AG08396 (cell line): ENCODE data around the gene MARCHF9.
A peak's percentile ranks its signal among the peaks of the same experiment; 100 is the strongest.

ENCODE experiments used
- DNase-seq: peaks from one replicate; pipeline ENCODE4 v3.0.0; 2012; ENCODE audit warnings: low spot score, mixed read lengths

Gene MARCHF9

GRCh38 chr12:57724003-57724935 is 30.6 kb upstream of the MARCHF9 start:
- DNase-seq = no peak

GRCh38 chr12:57724936-57725740 is 29.8 kb upstream of the MARCHF9 start:
- no peak for DNase-seq

DNA sequence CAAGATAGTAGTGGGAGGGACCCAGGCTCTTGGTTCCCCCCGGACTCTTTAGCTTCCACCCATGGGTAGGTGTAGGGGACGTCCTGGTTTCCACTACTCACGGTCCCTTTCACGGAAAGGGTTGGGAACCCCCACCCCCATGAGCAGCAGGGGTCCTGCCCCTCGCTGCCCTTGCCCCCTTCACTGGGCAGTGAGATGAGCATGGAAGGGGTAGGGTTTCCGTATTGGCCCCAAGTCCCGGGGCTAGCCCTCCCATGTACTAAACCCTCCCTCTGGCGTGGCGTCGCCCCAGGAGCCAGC is 29.1 kb upstream of the MARCHF9 start:
- DNase-seq = no peak

DNA sequence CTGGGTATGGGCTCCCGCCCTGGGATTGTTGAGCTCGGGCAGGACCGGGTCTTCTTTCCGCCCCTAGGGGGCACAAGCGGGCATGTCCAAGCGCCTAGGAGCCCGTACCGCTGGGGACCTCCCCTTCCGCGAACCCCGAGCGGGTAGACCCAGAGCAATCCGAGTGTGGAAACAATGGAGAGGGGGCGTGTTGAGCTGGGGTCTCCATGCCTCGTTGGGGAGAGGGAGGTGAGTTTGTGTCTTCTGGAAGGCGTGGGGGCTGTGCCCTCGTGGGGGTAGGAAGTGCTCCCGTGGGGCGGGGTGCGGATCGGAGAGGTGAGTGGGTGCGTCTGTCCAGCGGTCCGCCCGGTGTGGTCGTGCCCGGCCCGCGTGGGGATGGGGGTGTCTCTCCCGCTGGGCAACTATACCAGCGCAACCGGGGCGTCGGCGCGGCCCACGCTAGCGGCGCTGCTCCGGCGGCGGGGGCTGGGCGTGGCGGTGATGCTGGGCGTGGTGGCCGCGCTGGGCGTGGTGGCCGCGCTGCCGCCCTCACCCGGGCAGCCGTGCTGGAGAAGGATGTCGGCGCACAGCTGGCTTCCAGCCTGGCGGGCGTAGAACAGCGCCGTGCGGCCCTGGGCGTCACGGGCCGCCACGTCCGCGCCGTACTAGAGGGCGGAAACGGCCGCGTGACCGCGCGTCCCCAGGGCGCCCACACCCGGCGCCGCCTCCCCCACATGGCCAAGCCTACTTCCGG is 28.6 kb upstream of the MARCHF9 start:
- DNase-seq = peak; percentile 95

DNA sequence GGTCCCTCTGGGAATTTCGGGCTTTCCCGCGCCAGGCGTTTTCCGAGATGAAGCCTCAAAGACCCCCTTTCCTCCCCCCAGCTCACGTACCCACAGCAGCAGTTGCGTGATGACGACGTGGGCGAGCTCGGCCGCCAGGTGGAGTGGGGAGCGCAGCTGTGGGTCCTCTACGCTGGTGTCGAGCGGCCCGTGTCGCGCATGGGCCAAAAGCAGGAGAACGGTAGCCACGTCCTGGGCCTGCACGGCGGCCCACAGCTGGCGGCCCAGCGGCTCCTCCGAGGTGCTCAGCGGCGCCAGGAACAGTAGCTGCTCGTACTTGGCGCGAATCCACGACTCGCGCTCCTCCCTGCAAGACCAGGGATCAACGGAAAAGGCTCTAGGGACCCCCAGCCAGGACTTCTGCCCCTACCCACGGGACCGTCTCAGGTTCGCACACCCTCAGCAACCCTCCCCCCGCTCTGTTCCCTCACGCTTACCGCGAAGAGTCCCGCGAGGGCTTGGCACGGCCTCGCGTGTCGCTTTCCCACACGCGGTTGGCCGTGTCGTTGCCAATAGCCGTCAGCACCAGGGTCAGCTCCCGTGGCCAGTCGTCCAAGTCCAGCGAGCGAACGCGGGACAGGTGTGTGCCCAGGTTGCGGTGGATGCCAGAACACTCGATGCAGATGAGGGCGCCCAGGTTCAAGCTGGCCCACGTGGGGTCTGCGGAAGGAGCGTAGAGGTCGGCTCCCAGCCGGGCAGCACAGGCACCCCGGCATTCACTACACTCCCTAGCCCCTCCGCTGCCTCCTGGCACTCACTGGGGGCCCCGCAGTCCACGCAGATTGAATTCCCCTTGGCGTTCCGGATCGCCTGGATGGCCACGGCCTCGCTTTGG is 27.8 kb upstream of the MARCHF9 start:
- DNase-seq = no peak

GRCh38 chr12:57727758-57728395 is 27.0 kb upstream of the MARCHF9 start:
- no peak for DNase-seq

GRCh38 chr12:57729321-57729844 is 25.5 kb upstream of the MARCHF9 start:
- DNase-seq = no peak

DNA sequence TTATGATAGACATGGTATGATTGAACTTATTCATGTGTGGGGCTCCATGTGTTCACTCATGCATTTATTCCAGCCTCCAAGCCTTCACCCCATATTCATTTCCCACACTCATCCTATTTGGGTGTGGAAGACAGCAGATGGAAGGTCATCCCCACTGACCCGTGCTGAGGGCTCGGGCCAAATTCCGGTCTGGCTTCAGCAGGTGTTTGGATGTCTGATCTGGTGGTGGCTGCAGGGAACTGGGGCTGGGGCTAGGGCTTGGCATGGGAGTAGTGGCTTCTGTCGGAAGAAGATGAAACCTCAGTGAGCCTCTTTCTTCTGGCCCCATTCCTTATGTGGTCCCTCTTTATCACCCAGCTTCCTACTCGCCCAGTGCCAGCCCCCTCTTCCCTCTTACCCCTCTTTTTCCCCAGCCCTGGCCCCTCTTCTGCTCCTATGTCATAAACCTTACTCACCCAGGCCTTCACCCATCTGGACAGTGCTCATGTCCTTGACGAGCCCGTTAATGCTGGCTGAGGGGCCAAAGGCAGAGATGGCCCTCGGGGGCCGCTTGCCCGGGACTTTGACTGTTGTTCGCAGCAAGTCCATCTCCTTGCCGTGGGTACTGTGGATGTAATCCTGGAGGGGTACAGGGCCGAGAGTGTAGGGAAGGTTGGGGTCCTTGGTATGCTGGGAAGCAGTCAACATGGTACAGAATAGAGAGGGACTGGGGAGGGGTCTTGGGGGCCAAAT is 24.4 kb upstream of the MARCHF9 start:
- DNase-seq = no peak

DNA sequence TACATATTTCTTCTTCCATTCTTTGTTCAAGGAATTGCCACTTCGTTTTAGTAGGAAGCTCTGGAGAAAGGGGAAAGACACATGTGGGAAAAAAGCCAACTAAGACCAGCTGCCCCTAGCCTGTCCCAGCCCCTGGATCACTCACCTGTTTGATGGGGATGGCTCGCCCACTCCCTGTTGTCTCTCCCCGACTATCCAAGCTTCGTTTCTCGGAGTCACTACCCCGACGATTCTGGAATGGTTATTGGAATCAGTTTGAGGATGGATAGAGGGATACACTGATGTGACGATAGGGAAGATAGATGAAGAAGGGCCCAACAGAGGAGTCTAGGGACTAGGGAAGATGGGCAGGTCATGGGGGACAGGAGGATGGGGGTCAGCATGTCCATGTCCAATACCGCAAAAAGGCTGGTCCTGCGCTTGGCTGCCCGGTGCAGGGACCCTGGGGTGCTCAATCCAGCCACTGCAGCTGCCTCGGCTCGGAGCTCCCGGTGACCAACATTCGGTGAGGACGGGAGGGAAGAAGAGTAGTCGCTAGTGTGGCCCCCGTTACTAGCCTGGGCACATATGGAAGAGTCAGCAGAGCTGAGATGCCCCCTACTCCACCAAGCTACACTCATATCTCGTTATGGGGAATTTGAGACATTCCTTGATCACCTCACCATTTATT is 23.4 kb upstream of the MARCHF9 start:
- DNase-seq = no peak

GRCh38 chr12:57732270-57732669 is 22.6 kb upstream of the MARCHF9 start:
- no peak for DNase-seq

- DNase-seq = no peak
Measured at GRCh38 chr12:57732726-57733593, 21.9 kb upstream of the MARCHF9 start.

DNA sequence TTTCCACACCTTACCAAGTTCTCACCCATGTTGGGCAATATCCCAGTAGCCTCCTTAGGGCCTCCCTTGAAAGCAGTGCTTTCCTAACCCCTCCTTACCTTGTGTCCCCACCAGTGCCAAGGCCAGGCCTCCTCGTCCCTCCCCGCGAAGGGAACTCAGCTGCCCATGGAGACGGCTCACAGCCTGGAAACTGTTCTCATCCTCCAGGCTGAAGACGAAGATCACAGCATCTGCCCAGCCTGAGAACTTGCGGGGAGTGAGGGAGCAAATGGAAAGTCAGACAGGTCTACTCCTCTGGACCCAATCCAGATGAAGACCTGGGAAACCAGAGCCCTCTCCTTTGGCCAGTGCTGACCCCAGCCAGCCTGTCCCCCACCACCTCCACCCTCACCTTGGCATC is 21.0 kb upstream of the MARCHF9 start:
- DNase-seq = no peak

DNA sequence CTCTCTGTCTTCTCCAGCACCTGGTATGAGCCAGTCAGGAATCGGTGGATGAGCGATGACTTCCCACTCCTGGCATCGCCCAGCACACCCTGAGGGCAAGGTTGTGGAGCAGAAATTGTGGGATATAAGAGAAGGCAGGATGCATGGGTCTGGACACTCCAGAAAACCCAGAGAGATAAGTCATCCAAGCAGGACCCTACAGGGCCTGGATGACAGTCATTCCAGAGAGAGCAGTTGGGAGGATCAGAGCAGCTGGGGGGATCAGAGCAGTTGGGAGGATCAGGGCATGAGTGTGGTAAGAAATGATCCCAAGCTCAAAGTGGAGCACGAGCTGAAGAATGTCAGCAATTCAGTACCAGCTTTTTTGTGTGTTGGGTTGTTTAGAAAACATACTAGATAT is 20.3 kb upstream of the MARCHF9 start:
- no peak for DNase-seq

GRCh38 chr12:57735198-57735855 is 19.6 kb upstream of the MARCHF9 start:
- no peak for DNase-seq

DNA sequence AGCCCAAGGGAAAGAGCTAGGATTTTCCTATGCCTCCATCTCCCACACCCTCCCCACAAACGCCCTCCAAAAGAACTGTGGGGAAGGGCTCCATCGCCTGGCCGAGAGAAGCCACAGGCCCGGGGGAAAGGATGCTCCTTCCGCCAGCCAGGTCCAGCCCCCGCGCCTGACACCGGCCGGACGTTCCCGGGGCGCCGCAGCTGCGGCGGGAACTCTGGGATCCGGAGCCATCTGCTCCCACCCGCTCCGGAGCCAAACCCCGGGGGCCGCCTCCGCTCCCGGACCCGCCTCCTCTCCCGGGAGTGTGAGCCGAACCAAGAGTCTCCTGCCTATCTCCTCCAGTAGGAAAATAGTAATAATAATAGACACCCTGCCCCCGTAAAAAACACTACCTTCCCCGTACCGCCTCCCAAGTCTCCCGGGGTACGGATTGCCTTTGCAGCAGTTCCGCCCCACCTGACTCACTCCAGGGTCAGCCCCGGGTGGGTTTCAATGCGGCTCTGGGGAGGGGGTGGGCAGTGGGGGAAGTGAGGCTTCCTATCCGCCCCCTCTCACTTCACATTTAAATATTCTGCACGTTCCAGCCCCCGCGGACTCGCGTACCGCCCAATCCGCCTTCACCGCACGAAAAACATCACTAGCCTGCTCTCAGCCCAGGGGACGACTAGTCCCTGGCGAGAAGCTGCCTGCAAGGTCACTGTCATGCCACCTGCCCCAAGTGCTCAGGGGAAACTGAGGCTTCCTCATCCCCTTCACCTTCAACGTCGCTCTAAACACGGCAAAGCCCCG is 18.8 kb upstream of the MARCHF9 start:
- DNase-seq = no peak

DNA sequence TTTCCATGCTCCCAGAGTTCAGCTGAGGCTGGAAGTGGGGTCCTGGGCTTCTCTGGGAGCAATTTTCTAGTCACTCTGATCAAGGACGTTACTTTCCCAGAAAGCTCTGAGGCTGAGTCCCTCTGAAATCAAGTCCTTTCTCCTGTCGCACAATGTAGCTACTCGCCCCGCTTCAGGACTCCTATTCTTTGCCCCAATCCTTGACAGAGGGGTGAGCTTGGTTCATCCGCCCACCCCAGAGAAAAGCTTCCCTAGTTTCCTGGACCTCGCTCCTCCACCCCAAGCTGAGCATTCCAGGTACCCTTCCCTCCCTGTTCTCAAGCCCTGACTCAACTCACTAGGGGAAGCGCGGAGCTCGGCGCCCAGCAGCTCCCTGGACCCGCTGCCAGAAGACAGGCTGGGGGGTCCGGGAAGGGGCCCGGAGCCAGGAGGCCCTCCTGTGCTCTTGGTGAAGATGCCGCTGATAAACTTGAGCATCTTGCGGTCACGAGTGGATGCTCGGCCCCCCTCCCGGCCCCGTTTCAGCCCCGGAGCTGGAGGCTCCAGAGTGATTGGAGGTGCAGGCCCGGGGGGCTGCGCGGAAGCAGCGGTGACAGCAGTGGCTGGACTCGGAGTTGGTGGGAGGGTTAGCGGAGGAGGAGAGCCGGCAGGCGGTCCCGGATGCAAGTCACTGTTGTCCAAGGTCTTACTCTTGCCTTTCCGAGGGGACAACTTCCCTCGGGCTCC is 18.0 kb upstream of the MARCHF9 start:
- DNase-seq = no peak
